ENCODE results near the gene ANKRD63. TPM values are rescaled to one million over a fixed set of nuclear protein-coding genes. Genes with fewer than 3 reads are reported as not detected.

The ANKRD63 gene
- total and polyA plus RNA-seq, 2 of the 13 experiments (the other 11 are each of a cell fraction or from before 2014, with no cell fraction given): not detected

DNA sequence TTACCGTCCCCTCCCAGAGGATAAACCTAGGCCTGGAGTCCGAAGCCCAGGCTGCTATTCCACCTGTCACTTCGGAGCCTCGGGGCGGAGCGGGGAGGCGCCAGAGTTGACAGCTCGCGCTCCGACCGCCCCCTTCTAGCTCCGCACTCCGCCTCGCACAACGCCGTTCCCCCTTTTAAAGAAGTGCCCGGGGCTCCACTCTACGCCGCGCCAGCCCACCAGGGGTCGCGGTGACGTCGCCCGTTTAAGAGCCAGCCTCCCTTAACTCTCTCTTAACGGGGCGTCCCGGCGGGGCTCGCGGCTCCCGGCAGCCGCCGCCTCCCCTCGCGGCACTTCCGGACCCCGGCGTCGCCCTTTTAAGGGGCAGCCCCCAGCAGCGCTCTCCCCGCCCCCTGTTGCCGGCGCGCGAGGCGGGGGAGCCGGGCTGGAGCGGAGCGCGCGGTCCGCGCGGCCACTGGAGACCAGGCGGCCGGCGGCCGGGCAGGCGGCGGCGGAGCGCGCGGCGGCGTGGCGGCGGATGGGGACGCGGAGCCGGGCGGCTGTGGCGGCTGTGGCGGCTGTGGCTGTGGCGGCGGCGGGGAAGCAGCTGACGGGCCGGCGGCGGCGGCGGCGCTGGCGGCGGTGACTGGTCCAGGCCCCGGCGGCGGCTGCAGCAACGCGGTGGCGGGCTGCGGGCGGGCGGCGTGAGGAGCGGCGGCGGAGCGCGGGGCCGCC, 40.5 kb upstream of the ANKRD63 start, which contains the start of gene INAFM2 (continued):
- TF ChIP-seq ZMAT3 (CRISPR knock-in tag; conservative IDR thresholded peaks at IDR 0.05) (no peak), MATR3 (CRISPR knock-in tag; IDR thresholded peaks at IDR 0.05) (no peak), SNAPC2 (CRISPR knock-in tag; IDR thresholded peaks at IDR 0.05) (no peak), ZFAT (CRISPR knock-in tag; conservative IDR thresholded peaks at IDR 0.05) (no peak), TAF15 (IDR thresholded peaks at IDR 0.05; ENCODE audit: low read depth, low read length, poor library complexity, severe bottlenecking) (no peak), SP2 (CRISPR knock-in tag; IDR thresholded peaks at IDR 0.05) (no peak), ZNF124 (CRISPR knock-in tag; IDR thresholded peaks at IDR 0.05) (no peak), ZBTB43 (CRISPR knock-in tag; conservative IDR thresholded peaks at IDR 0.05) (0 out of 2 replicates have a peak, but pooled peaks have one; percentile 34), ZNF709 (CRISPR knock-in tag; IDR thresholded peaks at IDR 0.05) (no peak), ZNF567 (CRISPR knock-in tag; IDR thresholded peaks at IDR 0.05; ENCODE audit: borderline replicate concordance) (no peak), CBX1 (IDR thresholded peaks at IDR 0.05; ENCODE audit: low read depth) (no peak), DZIP1 (CRISPR knock-in tag; IDR thresholded peaks at IDR 0.05) (no peak), RFXAP (CRISPR knock-in tag; IDR thresholded peaks at IDR 0.05; ENCODE audit: borderline replicate concordance) (peak; percentile 82), HMG20B (CRISPR knock-in tag; conservative IDR thresholded peaks at IDR 0.05) (no peak), PCBP2 (optimal IDR thresholded peaks at IDR 0.05; ENCODE audit: low read depth, low read length, poor library complexity, severe bottlenecking) (no peak), CSRNP1 (CRISPR knock-in tag; IDR thresholded peaks at IDR 0.05) (no peak), ELF3 (CRISPR knock-in tag; IDR thresholded peaks at IDR 0.05) (peak; percentile 49; the same call in 1 of the 2 replicates), TCF7L2 (IDR thresholded peaks at IDR 0.05; ENCODE audit: low read depth, low read length) (no peak), NCOA5 (CRISPR knock-in tag; IDR thresholded peaks at IDR 0.05) (no peak), FOXA1 (IDR thresholded peaks at IDR 0.05) (no peak), FOXA1 (CRISPR knock-in tag; IDR thresholded peaks at IDR 0.05) (no peak), ZSCAN20 (CRISPR knock-in tag; IDR thresholded peaks at IDR 0.05; ENCODE audit: borderline replicate concordance) (no peak)
- TF ChIP-seq, protein P1, sequence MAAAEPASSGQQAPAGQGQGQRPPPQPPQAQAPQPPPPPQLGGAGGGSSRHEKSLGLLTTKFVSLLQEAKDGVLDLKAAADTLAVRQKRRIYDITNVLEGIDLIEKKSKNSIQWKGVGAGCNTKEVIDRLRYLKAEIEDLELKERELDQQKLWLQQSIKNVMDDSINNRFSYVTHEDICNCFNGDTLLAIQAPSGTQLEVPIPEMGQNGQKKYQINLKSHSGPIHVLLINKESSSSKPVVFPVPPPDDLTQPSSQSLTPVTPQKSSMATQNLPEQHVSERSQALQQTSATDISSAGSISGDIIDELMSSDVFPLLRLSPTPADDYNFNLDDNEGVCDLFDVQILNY (CRISPR knock-in tag; conservative IDR thresholded peaks at IDR 0.05): no peak
- TF ChIP-seq, protein P2, sequence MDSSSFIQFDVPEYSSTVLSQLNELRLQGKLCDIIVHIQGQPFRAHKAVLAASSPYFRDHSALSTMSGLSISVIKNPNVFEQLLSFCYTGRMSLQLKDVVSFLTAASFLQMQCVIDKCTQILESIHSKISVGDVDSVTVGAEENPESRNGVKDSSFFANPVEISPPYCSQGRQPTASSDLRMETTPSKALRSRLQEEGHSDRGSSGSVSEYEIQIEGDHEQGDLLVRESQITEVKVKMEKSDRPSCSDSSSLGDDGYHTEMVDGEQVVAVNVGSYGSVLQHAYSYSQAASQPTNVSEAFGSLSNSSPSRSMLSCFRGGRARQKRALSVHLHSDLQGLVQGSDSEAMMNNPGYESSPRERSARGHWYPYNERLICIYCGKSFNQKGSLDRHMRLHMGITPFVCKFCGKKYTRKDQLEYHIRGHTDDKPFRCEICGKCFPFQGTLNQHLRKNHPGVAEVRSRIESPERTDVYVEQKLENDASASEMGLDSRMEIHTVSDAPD (CRISPR knock-in tag; IDR thresholded peaks at IDR 0.05): no peak
